ENCODE measurements around the gene MYOZ1.
"Not testable (repeated sequence)": the region's sequence is repeated elsewhere in the genome, so short reads cannot be mapped to it uniquely, and the experiment has no call there.

Gene MYOZ1

GRCh38 chr10:73641328-73642060, at the start of gene MYOZ1:
Gene MYOZ1 (minus strand): TSS chr10:73641474. CDS start chr10:73640017, 1,457 bp downstream.
- no peak for DNase-seq

- not testable (repeated sequence) for DNase-seq
Observed at GRCh38 chr10:73690755-73691154, 49.5 kb upstream of the MYOZ1 start.

GRCh38 chr10:73689596-73689995, 48.3 kb upstream of the MYOZ1 start:
- DNase-seq: not testable (repeated sequence)

GRCh38 chr10:73687641-73688040, 46.4 kb upstream of the MYOZ1 start:
- DNase-seq: not testable (repeated sequence)

GRCh38 chr10:73674546-73674945, 33.3 kb upstream of the MYOZ1 start:
- DNase-seq: not testable (repeated sequence)

- not testable (repeated sequence) for DNase-seq
Observed at GRCh38 chr10:73668378-73668777, 27.1 kb upstream of the MYOZ1 start.

- DNase-seq: not testable (repeated sequence)
Observed at GRCh38 chr10:73666153-73666809, 25.0 kb upstream of the MYOZ1 start.

GRCh38 chr10:73665581-73665980, 24.3 kb upstream of the MYOZ1 start:
- not testable (repeated sequence) for DNase-seq

GRCh38 chr10:73664156-73665040, 23.1 kb upstream of the MYOZ1 start:
- DNase-seq: not testable (repeated sequence)

- not testable (repeated sequence) for DNase-seq
Observed at GRCh38 chr10:73663621-73664020, 22.3 kb upstream of the MYOZ1 start.

GRCh38 chr10:73662705-73663104, 21.4 kb upstream of the MYOZ1 start:
- not testable (repeated sequence) for DNase-seq

GRCh38 chr10:73655990-73656298, 14.7 kb upstream of the MYOZ1 start, which contains the start of gene SYNPO2L:
Gene SYNPO2L (minus strand): TSS chr10:73656029. CDS start chr10:73655922, 107 bp downstream.
- no peak for DNase-seq

GRCh38 chr10:73655257-73655989, 14.1 kb upstream of the MYOZ1 start:
- no peak for DNase-seq

- no peak for DNase-seq
Observed at GRCh38 chr10:73653701-73654100, 12.4 kb upstream of the MYOZ1 start.

GRCh38 chr10:73653195-73653594, 11.9 kb upstream of the MYOZ1 start:
- no peak for DNase-seq

- DNase-seq: no peak
Observed at GRCh38 chr10:73650537-73651331, 9.5 kb upstream of the MYOZ1 start.

- no peak for DNase-seq
Observed at GRCh38 chr10:73649876-73650536, 8.7 kb upstream of the MYOZ1 start.

- DNase-seq: no peak
Observed at GRCh38 chr10:73648975-73649829, 7.9 kb upstream of the MYOZ1 start.

GRCh38 chr10:73647875-73648651, 6.8 kb upstream of the MYOZ1 start:
- no peak for DNase-seq
